H1 (cell line): Measurements from ENCODE around the gene PTBP3.

Experiments
- BRCA1 ChIP-seq: IDR thresholded peaks from 2 replicates; pipeline ENCODE4 v1.6.1; 2012; ENCODE audit warnings: low read depth, low read length, improper control_type of control experiment
- EZH2 ChIP-seq: fragments of 200-600 bp; sonication (generic); IDR thresholded peaks from 2 replicates; pipeline ENCODE4 v1.7.1; 2012; ENCODE audit warnings: low read depth, mild to moderate bottlenecking, moderate library complexity, low read length, inconsistent platforms; ENCODE audit not compliant: severe bottlenecking
- GABPA ChIP-seq: IDR thresholded peaks from 2 replicates; pipeline ENCODE4 v1.6.1; 2011; ENCODE audit warnings: mild to moderate bottlenecking, low read length, moderate library complexity, borderline replicate concordance; ENCODE audit not compliant: insufficient read depth
- POLR2AphosphoS5 ChIP-seq: IDR thresholded peaks from 2 replicates; pipeline ENCODE4 v1.6.1; 2011; ENCODE audit warnings: low read depth, low read length
- RBBP5 ChIP-seq: IDR thresholded peaks from 2 replicates; pipeline ENCODE4 v1.7.1; 2012; ENCODE audit warnings: low read depth, mild to moderate bottlenecking, inconsistent platforms, low read length, moderate library complexity, borderline replicate concordance
- RFX5 ChIP-seq: IDR thresholded peaks from 2 replicates; pipeline ENCODE4 v1.6.1; 2011; ENCODE audit warnings: low read depth, low read length, improper control_type of control experiment, borderline replicate concordance
- SUZ12 ChIP-seq: fragments of 200-600 bp; sonication (generic); IDR thresholded peaks from 2 replicates; pipeline ENCODE4 v1.6.1; 2012; ENCODE audit warnings: mild to moderate bottlenecking, inconsistent platforms, low read length, moderate library complexity, mixed read lengths
- TAF1 ChIP-seq: IDR thresholded peaks from 2 replicates; pipeline ENCODE4 v1.6.1; 2011; ENCODE audit warnings: mild to moderate bottlenecking, low read depth, low read length
- TF ChIP-seq, protein P1 (sequence below), 3 experiments: IDR thresholded peaks; 1 replicate in 2 of 3; 2 replicates in 1 of 3; pipeline versions ENCODE4 v1.5.1 to v1.6.1; 2011; ENCODE audit warnings: low read length in 3 of 3, mild to moderate bottlenecking in 3 of 3, inconsistent platforms in 2 of 3, low read depth in 1 of 3, moderate library complexity in 1 of 3; ENCODE audit not compliant: insufficient read depth in 1 of 3; ENCODE audit errors: control extremely low read depth in 1 of 3
- TF ChIP-seq, protein P2 (sequence below): IDR thresholded peaks from 2 replicates; pipeline ENCODE4 v1.6.1; 2011; ENCODE audit warnings: low read length, improper control_type of control experiment
- TF ChIP-seq, protein P3 (sequence below): IDR thresholded peaks from 2 replicates; pipeline ENCODE4 v1.6.1; 2011; ENCODE audit warnings: low read depth, mild to moderate bottlenecking, low read length; ENCODE audit not compliant: insufficient read depth

- TF ChIP-seq, protein P1, sequence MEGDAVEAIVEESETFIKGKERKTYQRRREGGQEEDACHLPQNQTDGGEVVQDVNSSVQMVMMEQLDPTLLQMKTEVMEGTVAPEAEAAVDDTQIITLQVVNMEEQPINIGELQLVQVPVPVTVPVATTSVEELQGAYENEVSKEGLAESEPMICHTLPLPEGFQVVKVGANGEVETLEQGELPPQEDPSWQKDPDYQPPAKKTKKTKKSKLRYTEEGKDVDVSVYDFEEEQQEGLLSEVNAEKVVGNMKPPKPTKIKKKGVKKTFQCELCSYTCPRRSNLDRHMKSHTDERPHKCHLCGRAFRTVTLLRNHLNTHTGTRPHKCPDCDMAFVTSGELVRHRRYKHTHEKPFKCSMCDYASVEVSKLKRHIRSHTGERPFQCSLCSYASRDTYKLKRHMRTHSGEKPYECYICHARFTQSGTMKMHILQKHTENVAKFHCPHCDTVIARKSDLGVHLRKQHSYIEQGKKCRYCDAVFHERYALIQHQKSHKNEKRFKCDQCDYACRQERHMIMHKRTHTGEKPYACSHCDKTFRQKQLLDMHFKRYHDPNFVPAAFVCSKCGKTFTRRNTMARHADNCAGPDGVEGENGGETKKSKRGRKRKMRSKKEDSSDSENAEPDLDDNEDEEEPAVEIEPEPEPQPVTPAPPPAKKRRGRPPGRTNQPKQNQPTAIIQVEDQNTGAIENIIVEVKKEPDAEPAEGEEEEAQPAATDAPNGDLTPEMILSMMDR (IDR thresholded peaks at IDR 0.05; ENCODE audit: control extremely low read depth in 1 of 3, insufficient read depth in 1 of 3, low read depth in 1 of 3, low read length in 3 of 3): no peak
- TF ChIP-seq RBBP5: no peak
- no peak for TF ChIP-seq GABPA
- no peak for TF ChIP-seq POLR2AphosphoS5
- TF ChIP-seq, protein P2, sequence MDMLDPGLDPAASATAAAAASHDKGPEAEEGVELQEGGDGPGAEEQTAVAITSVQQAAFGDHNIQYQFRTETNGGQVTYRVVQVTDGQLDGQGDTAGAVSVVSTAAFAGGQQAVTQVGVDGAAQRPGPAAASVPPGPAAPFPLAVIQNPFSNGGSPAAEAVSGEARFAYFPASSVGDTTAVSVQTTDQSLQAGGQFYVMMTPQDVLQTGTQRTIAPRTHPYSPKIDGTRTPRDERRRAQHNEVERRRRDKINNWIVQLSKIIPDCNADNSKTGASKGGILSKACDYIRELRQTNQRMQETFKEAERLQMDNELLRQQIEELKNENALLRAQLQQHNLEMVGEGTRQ: no peak
- TF ChIP-seq, protein P3, sequence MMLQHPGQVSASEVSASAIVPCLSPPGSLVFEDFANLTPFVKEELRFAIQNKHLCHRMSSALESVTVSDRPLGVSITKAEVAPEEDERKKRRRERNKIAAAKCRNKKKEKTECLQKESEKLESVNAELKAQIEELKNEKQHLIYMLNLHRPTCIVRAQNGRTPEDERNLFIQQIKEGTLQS: no peak
- no peak for TF ChIP-seq BRCA1
- no peak for TF ChIP-seq SUZ12
- no peak for TF ChIP-seq TAF1
- no peak for TF ChIP-seq EZH2
- no peak for TF ChIP-seq RFX5
Observed at GRCh38 chr9:112360047-112360804, 26.8 kb upstream of the PTBP3 start.
